SHP77 treated with DMSO at 0.1 percent for 48 hours (cell line): ENCODE measurements around the gene EP300.

ENCODE experiments used
- DNase-seq: peaks from one replicate; lab custom pipeline; 2025; lab: John Stamatoyannopoulos, UW

The EP300 gene

DNA sequence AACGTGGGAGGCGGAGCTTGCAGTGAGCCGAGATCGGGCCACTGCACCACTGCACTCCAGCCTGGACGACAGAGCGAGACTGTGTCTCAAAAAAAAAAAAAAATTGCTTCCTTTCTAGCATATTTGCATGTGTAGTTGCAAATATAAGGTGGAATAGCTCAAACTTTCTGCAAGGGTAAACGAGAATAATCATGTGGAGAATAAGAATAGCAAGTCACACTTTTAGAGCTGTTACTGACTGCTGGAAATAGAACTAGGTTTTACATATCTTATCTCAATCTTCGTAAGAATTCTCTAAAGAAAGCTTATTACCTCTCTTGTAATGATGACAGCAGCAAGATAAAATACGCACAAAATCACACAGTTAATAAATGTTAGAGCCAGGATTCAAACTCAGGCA is 114.3 kb downstream of the EP300 start:
- no peak for DNase-seq

DNA sequence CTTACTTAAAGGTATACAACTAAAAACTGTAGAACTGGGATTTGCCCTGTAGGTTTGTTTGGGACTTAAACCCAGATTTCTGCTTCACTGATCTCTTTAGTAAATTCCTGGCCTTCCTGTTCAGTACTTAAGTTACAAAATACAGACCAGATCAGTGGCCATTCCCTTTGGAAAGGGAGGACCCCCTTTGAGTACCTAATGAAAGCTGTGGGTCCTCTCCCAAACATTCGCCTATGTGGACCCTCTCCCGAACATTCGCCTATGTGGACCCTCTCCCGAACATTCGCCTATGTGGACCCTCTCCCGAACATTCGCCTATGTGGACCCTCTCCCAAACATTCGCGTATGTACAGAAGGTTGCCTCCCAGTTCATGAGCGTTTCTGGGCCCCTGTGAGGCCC is 123.0 kb downstream of the EP300 start:
- no peak for DNase-seq

DNA sequence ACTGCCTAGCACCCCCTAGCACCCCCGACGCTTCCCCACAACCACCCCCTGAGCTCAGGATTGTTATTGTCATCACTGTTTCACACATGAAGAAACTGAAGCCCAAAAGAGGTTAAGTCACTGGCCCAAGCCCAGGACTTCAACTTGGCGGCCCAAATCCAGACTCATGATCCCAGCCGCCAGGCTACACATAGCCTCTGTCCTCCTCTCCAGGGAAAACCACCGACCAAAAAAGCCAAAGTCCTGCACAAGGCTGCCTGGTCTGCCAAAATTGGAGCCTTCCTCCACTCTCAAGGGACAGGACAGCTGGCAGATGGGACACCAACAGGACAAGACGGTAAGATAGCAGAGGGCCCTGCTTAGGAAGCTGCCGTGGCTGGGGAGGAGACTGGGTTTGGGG is 123.5 kb downstream of the EP300 start:
- DNase-seq, result no peak

DNA sequence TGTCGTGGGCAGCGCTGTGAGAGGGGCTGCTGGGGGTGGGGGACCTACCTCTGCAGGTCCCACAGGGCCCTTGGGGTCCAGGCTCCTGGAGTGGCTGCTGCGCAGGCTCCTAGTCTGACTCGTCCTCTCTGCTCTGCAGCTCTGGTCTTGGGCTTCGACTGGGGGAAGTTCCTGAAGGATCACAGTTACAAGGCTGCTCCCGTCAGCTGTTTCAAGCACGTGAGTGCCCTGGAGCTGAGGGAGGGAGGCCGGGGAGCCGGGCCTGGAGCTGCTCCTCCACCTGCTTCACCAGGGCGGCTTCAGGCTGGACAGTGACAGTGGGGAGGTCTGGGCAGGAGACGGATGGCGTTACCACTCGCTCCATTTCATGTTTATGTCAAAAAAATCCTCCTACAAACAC is 124.6 kb downstream of the EP300 start:
- peak; percentile 48 for DNase-seq

DNA sequence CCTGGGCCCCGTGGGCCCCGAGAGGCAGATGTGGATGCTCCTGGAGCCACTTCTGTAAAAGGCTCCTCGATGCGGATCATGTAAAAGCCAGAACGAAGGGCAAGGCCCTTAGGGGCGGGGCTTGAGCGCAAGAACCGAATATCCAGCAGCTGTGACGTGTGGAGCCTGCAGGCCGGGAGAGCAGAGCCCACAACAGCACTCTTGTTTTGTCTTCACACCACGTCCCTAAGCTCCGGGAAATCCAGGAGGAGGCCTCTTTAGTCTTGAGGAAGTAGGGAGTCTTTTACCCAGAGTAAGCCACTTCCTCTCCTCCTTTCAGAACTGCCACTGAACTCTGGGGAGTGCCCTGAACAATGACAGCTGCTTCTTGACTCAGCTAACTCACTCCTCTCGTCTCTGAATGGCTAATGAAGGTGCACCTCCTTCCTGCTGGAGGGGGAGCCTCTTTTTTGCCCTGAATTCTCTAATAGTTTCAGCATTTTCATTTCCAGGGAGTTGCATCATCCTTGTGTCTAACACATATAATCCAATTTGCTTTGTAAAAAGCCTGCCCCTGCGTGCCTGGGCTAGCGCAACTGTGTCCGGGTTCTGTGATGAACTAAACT is 125.3 kb downstream of the EP300 start:
- DNase-seq, result peak; percentile 31

DNA sequence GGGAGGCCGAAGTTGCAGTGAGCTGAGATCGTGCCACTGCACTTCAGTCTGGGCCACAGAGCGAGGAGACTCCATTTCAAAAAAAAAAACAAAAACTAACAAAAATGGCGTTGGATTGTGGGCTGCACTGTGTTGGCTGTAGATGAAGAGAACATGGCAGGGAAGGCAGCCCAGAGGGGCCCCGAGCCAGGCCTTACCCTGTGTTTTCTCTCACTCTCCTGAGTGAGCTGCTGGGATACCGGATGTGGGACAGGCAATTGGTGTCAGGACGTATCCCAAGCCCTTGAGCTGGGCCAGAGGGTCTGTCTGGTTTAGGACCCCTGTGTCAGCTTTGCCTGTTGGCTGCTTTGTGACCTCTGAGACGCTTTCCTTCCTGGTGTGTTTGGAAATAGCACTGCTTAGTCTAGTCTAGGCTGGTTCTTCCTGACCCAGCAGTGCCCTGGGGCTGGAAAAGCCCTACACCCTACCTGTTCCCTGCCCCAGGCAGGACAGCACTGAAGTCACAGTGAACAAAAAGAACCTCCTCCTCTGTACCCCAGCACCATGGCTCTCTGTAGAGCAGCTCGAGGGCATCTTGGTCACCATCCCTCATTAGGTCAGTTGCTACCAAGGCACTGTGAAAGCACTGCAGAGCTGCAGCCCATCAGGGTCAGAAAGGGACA is 130.6 kb downstream of the EP300 start:
- no peak for DNase-seq

DNA sequence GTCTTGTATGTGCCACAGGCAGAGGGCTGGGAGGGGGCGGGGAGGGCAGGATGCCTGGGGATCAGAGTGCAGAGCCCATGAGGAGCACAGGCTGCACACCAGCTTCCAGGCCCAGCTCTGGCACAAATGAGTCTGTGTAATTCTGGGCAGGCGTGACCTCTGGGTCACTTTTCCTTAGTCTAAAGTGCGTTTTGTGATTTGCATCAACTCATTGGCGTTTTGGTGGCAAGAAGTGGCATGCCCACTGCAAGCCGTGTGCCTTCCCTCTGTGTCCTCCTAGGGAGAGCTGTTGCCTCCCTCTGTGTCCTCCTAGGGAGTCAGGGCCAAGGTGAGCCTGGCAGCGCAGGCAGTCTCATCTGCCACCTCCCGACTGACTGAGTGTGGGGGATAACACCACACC is 131.1 kb downstream of the EP300 start:
- DNase-seq, result no peak

DNA sequence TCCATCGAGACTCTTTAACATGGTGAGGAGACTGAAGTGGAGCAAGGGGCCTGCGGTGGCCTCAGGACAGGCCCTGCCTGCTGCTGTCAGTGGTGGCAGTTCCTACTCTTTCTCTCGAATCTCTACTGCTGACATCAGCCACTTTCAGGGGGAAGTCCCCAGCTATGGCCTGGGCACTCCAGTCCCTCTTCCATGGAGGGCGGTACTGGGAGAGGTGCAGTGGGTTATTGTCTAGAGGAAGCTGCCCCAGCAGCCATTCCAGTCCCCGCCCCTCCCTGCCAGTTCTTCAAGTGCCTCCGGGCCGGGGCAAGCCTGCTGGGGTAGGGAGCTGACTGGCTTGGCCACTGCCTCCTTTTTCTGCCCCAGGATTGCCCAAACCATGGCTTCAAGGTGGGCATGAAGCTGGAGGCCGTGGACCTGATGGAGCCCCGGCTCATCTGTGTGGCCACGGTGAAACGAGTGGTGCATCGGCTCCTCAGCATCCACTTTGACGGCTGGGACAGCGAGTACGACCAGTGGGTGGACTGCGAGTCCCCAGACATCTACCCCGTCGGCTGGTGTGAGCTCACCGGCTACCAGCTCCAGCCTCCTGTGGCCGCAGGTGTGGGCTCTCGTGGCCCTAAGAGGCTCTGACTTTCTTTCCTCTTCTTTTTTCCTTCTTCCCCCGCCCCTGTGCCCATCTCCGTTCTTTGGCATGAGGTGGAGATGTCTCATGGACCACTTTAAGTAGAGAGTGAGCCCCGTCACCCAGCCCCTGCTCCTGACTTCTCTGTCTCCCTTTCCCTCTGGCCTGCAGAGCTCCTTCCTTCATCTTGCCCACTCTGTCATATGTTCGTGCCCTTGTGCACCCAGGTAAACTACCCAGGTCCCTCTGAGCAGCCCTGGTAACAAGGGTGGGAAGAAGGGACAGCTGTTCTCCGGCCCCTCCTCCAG is 134.6 kb downstream of the EP300 start:
- no peak for DNase-seq

DNA sequence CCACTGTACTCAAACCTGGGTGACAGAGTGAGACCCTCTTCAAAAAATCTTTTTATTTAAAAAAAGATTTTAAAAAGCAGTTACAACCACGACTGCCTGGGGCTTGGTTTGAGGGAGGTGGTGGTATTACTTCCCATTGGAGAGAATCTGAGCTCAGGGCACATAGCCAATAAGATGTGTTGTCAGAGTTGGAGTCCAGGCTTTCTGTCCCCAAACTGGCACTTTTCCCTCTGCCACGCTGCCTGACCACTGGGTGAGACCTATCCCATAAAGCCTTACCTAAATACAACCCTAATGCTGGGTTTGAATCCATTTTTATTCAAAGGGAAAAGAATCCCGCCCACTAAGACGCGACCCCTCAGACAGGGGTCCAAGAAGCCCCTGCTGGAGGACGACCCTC is 136.8 kb downstream of the EP300 start:
- no peak for DNase-seq
